ENCODE measurements around the gene CD1C. TPM values are rescaled to one million over a fixed set of nuclear protein-coding genes. Genes with fewer than 3 reads are reported as not detected.
"Not testable (repeated sequence)": the region's sequence is repeated elsewhere in the genome, so short reads cannot be mapped to it uniquely, and the experiment has no call there.

The CD1C gene
- total RNA-seq, 1 donor from 2014 or later = 0.41 TPM

- intact Hi-C loops (cut with micrococcal nuclease) = no loop called here
- no peaks in the 10 kb centered on the region for H3K27me3 ChIP-seq (ENCODE audit: low read depth)
- H3K9me3 ChIP-seq (replicated peaks) = no peaks in the 10 kb centered on the region
- TF ChIP-seq CTCF (IDR thresholded peaks at IDR 0.05; ENCODE audit: borderline replicate concordance) = no peak
- H3K4me3 ChIP-seq = no peak overlapping the region
- no peak overlapping the region for H3K27ac ChIP-seq (replicated peaks)
- no peak for DNase-seq
- H3K4me1 ChIP-seq = no peaks in the 10 kb centered on the region
- H3K36me3 ChIP-seq = no peaks in the 10 kb centered on the region
These were observed 34.1 kb upstream of the CD1C start for GRCh38 chr1:158255656-158256055.

GRCh38 chr1:158256747-158257146 is 33.0 kb upstream of the CD1C start:
- H3K27me3 ChIP-seq (ENCODE audit: low read depth); H3K36me3 ChIP-seq; H3K4me3 ChIP-seq; H3K27ac ChIP-seq (replicated peaks); intact Hi-C loops (cut with micrococcal nuclease); DNase-seq; H3K4me1 ChIP-seq; H3K9me3 ChIP-seq (replicated peaks): not testable (repeated sequence)

- intact Hi-C loops (cut with micrococcal nuclease) = no loop called here
- Histone ChIP-seq H3K27ac (replicated peaks) (no peak overlapping the region), H3K27me3 (ENCODE audit: low read depth) (peaks cover 5% of the 10 kb centered on the region), H3K4me3 (no peak overlapping the region), H3K9me3 (replicated peaks) (no peaks in the 10 kb centered on the region), H3K4me1 (no peaks in the 10 kb centered on the region), H3K36me3 (no peaks in the 10 kb centered on the region)
- no peak for TF ChIP-seq CTCF (IDR thresholded peaks at IDR 0.05; ENCODE audit: borderline replicate concordance)
- DNase-seq = no peak
These were observed 31.8 kb upstream of the CD1C start for GRCh38 chr1:158257888-158258287.

GRCh38 chr1:158259117-158259516 is 30.6 kb upstream of the CD1C start:
- H3K36me3 ChIP-seq = no peaks in the 10 kb centered on the region
- no peak overlapping the region for H3K4me3 ChIP-seq
- H3K9me3 ChIP-seq (replicated peaks) = no peaks in the 10 kb centered on the region
- H3K27me3 ChIP-seq (ENCODE audit: low read depth) = peaks cover 5% of the 10 kb centered on the region
- no peak overlapping the region for H3K27ac ChIP-seq (replicated peaks)
- no peaks in the 10 kb centered on the region for H3K4me1 ChIP-seq
- TF ChIP-seq CTCF (IDR thresholded peaks at IDR 0.05; ENCODE audit: borderline replicate concordance) = no peak
- no peak for DNase-seq
- intact Hi-C loops (cut with micrococcal nuclease) = no loop called here

DNA sequence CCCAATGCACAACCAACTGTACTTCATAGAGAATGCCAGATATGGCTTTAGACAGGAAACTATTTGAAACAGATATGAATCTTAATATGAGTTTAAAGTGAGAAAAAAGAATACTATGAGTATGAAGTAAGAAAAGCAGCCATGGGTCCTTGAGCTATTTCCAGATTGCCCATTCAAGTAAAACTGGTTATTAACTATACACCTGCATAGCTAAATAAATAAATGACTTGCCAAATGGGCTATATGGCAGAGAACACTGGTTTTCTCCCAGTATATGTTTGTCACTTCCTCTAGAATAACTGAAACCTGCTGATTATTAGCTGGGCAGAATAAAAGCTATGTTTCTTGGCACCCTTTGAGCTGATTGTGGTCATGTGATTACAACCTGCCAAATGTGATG is 17.0 kb upstream of the CD1C start:
- H3K27me3 ChIP-seq (ENCODE audit: low read depth) = no peaks in the 10 kb centered on the region
- intact Hi-C loops (cut with micrococcal nuclease) = no loop called here
- H3K9me3 ChIP-seq (replicated peaks) = peaks cover 19% of the 10 kb centered on the region
- H3K36me3 ChIP-seq = no peaks in the 10 kb centered on the region
- H3K4me3 ChIP-seq = no peak overlapping the region
- H3K4me1 ChIP-seq = no peaks in the 10 kb centered on the region
- TF ChIP-seq CTCF (IDR thresholded peaks at IDR 0.05; ENCODE audit: borderline replicate concordance) = no peak
- H3K27ac ChIP-seq (replicated peaks) = no peak overlapping the region
- DNase-seq = no peak

DNA sequence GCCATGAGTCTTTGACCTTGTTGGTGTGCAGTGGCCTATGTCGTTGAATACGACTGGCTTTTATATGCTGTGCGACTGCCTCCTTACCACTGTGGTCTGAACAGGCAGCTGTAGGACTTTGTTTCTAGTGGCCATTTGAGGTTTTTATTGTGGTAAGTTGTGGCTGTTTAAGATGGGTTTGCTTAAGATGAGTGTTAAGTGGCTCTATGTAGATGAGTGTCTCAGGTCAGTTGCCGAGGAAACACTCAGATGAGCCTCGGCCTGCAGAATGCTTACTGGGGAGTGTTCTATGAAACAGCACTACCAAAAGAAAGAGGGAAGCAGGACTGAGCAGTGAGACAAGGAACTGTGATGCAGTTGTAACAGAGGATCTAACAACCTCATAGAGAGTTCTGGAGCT is 14.9 kb upstream of the CD1C start:
- no peak overlapping the region for H3K4me3 ChIP-seq
- intact Hi-C loops (cut with micrococcal nuclease) = no loop called here
- DNase-seq = no peak
- no peak for TF ChIP-seq CTCF (IDR thresholded peaks at IDR 0.05; ENCODE audit: borderline replicate concordance)
- no peak overlapping the region for H3K27ac ChIP-seq (replicated peaks)
- no peaks in the 10 kb centered on the region for H3K27me3 ChIP-seq (ENCODE audit: low read depth)
- peaks cover 27% of the 10 kb centered on the region for H3K9me3 ChIP-seq (replicated peaks)
- no peaks in the 10 kb centered on the region for H3K4me1 ChIP-seq
- H3K36me3 ChIP-seq = no peaks in the 10 kb centered on the region

DNA sequence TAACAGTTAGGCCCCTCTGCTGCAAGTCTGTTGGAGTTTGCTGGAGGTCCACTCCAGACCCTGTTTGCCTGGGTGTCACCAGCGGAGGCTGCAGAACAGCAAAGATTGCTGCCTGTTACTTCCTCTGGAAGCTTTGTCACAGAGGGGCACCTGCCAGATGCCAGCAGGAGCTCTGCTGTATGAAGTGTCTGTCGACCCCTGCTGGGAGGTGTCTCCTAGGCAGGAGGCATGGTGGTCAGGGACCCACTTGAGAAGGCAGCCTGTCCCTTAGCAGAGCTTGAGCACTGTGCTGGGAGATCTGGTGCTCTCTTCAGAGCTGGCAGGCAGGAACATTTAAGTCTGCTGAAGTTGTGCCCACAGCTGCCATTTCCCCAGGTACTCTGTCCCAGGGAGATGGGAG is 7.3 kb upstream of the CD1C start:
- H3K4me1 ChIP-seq; H3K4me3 ChIP-seq; H3K27ac ChIP-seq (replicated peaks); H3K36me3 ChIP-seq; DNase-seq; intact Hi-C loops (cut with micrococcal nuclease): not testable (repeated sequence)
- Histone ChIP-seq H3K27me3 (ENCODE audit: low read depth) (peaks cover 14% of the 10 kb centered on the region), H3K9me3 (replicated peaks) (peaks cover 42% of the 10 kb centered on the region)

Measured in left ventricle myocardium inferior (tissue), 1 donor.